Gastroesophageal sphincter (tissue), 4 donors: ENCODE measurements around the gene GZMB. TPM values are rescaled to one million over a fixed set of nuclear protein-coding genes. Genes with fewer than 3 reads are reported as not detected.

Experiments
- ATAC-seq: fragments of 150-250 bp; one replicate; pipeline ENCODE4 v1.9.1; 2016; ENCODE audit warnings: mild to moderate bottlenecking, moderate library complexity
- H3K27ac ChIP-seq, 4 donors: fragments of 200-600 bp; sonication (generic) in 3 of 4; 1 replicate in 3 of 4; 2 replicates in 1 of 4; pipeline ENCODE4 v1.5.1; 2016 to 2019
- H3K27me3 ChIP-seq: fragments of 200-600 bp; sonication (generic); one replicate; pipeline ENCODE4 v1.5.1; 2019
- H3K36me3 ChIP-seq, 2 donors: fragments of 200-600 bp; sonication (generic); one replicate each; pipeline ENCODE4 v1.5.1; 2019; ENCODE audit warnings: control low read depth in 1 of 2
- H3K4me1 ChIP-seq, 3 donors: fragments of 200-600 bp; sonication (generic); 1 replicate in 2 of 3; 2 replicates in 1 of 3; pipeline ENCODE4 v1.5.1; 2016 to 2019; ENCODE audit warnings: control low read depth in 2 of 3
- H3K4me3 ChIP-seq, 2 donors: fragments of 200-600 bp; sonication (generic); one replicate each; pipeline ENCODE4 v1.5.1; 2019; ENCODE audit warnings: mild to moderate bottlenecking in 1 of 2, moderate library complexity in 1 of 2
- H3K9me3 ChIP-seq, 3 donors: fragments of 200-600 bp; sonication (generic); one replicate each; pipeline ENCODE4 v1.5.1; 2017 to 2019; ENCODE audit warnings: control low read depth in 2 of 3
- CTCF ChIP-seq, 4 experiments: fragments of 200-600 bp in 2 of 4; fragments of 450-650 bp in 2 of 4; sonication (generic) in 1 of 4; IDR thresholded peaks; one replicate each; pipeline ENCODE4 v1.5.1; 2017 to 2019; ENCODE audit warnings: antibody characterized with exemption in 4 of 4, mild to moderate bottlenecking in 2 of 4, moderate library complexity in 2 of 4
- EP300 ChIP-seq: sonication (generic); formaldehyde crosslinking; IDR thresholded peaks from one replicate; pipeline ENCODE4 v1.6.1; 2017; ENCODE audit warnings: antibody characterized with exemption, mild to moderate bottlenecking
- POLR2A ChIP-seq, 2 donors: fragments of 450-650 bp; IDR thresholded peaks; one replicate each; pipeline ENCODE4 v1.6.1; 2017; ENCODE audit warnings: antibody characterized with exemption in 2 of 2, mild to moderate bottlenecking in 2 of 2, moderate library complexity in 1 of 2
- POLR2AphosphoS5 ChIP-seq: sonication (generic); formaldehyde crosslinking; IDR thresholded peaks from one replicate; pipeline ENCODE4 v1.6.1; 2017; ENCODE audit warnings: antibody characterized with exemption
- WGBS, 2 donors: methylation state at CpG; one replicate each; pipeline ENCODE4 v1.1.5; 2018; ENCODE audit warnings: low coverage in 1 of 2; 5-methylcytosine and 5-hydroxymethylcytosine counted together
- total RNA-seq, 4 donors: library from RNA; depleted of rRNA; stranded (reverse); fragments of >200 nt; gene quantifications; one replicate each; pipeline ENCODE4 v1.1.0, GENCODE V29; 2016

GZMB gene
- total RNA-seq, 4 donors from 2014 or later: 2.0 to 2.9 TPM; not detected in 2

GRCh38 chr14:24639905-24640304 lies 5.9 kb upstream of the GZMB start:
- Histone ChIP-seq H3K4me1 (no peaks in the 10 kb centered on the region), H3K27ac (no peak overlapping the region), H3K9me3 (no peaks in the 10 kb centered on the region), H3K36me3 (no peaks in the 10 kb centered on the region), H3K4me3 (no peak overlapping the region), H3K27me3 (no peaks in the 10 kb centered on the region)
- WGBS, 2 donors: 63 to 87% methylated on average over 3 of the region's 3 CpGs
- ATAC-seq: no peak
- TF ChIP-seq CTCF (IDR thresholded peaks at IDR 0.05): no peak
- TF ChIP-seq EP300: no peak
- TF ChIP-seq POLR2A (IDR thresholded peaks at IDR 0.05): no peak
- TF ChIP-seq POLR2AphosphoS5: no peak

GRCh38 chr14:24639270-24639669 lies 5.3 kb upstream of the GZMB start:
- no peaks in the 10 kb centered on the region for H3K9me3 ChIP-seq
- ATAC-seq: no peak
- H3K27me3 ChIP-seq: no peaks in the 10 kb centered on the region
- no peak overlapping the region for H3K27ac ChIP-seq
- WGBS, 2 donors: 78 to 100% methylated on average over 1 to 3 of the region's 3 CpGs
- H3K4me1 ChIP-seq: no peaks in the 10 kb centered on the region
- TF ChIP-seq CTCF (IDR thresholded peaks at IDR 0.05) (no peak), POLR2AphosphoS5 (no peak), EP300 (no peak), POLR2A (IDR thresholded peaks at IDR 0.05) (no peak)
- no peak overlapping the region for H3K4me3 ChIP-seq
- no peaks in the 10 kb centered on the region for H3K36me3 ChIP-seq

GRCh38 chr14:24633353-24633752 lies 637 bp downstream of the GZMB start:
- no peaks in the 10 kb centered on the region for H3K36me3 ChIP-seq
- no peaks in the 10 kb centered on the region for H3K27me3 ChIP-seq
- TF ChIP-seq POLR2A (IDR thresholded peaks at IDR 0.05) (no peak), CTCF (IDR thresholded peaks at IDR 0.05) (no peak)
- no peaks in the 10 kb centered on the region for H3K4me1 ChIP-seq
- 67% methylated on average over 1 of the region's 1 CpG; no CpG with 5 or more reads in 1 of the 2 donors for WGBS, 2 donors
- ATAC-seq: no peak
- no peak overlapping the region for H3K27ac ChIP-seq
- H3K4me3 ChIP-seq: no peak overlapping the region
- H3K9me3 ChIP-seq: no peaks in the 10 kb centered on the region

- H3K27me3 ChIP-seq: no peaks in the 10 kb centered on the region
- H3K4me3 ChIP-seq: no peak overlapping the region
- no peaks in the 10 kb centered on the region for H3K36me3 ChIP-seq
- TF ChIP-seq EP300 (no peak), POLR2A (IDR thresholded peaks at IDR 0.05) (no peak), POLR2AphosphoS5 (no peak), CTCF (IDR thresholded peaks at IDR 0.05) (no peak)
- H3K9me3 ChIP-seq: no peaks in the 10 kb centered on the region
- no peak overlapping the region for H3K27ac ChIP-seq
- no peaks in the 10 kb centered on the region for H3K4me1 ChIP-seq
- WGBS, 2 donors: 72% methylated on average over 5 of the region's 6 CpGs; no CpG with 5 or more reads in 1 of the 2 donors
- no peak for ATAC-seq
Measured at GRCh38 chr14:24632761-24633160, 1.2 kb downstream of the GZMB start.

GRCh38 chr14:24632336-24632735 lies 1.7 kb downstream of the GZMB start:
- no peaks in the 10 kb centered on the region for H3K27me3 ChIP-seq
- ATAC-seq: no peak
- 40 to 62% methylated on average over 1 to 4 of the region's 4 CpGs for WGBS, 2 donors

More at GRCh38 chr14:24632336-24632735, 1.7 kb downstream of the GZMB start:
- Histone ChIP-seq H3K9me3 (no peaks in the 10 kb centered on the region), H3K27ac (no peak overlapping the region), H3K4me1 (no peaks in the 10 kb centered on the region), H3K4me3 (no peak overlapping the region), H3K36me3 (no peaks in the 10 kb centered on the region)
- no peak for TF ChIP-seq EP300
- no peak for TF ChIP-seq CTCF (IDR thresholded peaks at IDR 0.05)
- no peak for TF ChIP-seq POLR2A (IDR thresholded peaks at IDR 0.05)
- TF ChIP-seq POLR2AphosphoS5: no peak
